SK-N-SH (cell line): ENCODE data around the gene RAB30. TPM values are rescaled to one million over a fixed set of nuclear protein-coding genes. Genes with fewer than 3 reads are reported as not detected.

Experiments
- CTCF ChIA-PET: fragments of 300-600, 350-600 bp; formaldehyde crosslinking; extraction: SDS; loops from one replicate; lab custom pipeline; 2021; lab: Yijun Ruan, JAX
- POLR2A ChIA-PET: fragments of 350-600 bp; sonication (Branson Sonifier 250); formaldehyde crosslinking; extraction: SDS; loops from one replicate; lab custom pipeline; 2020; ENCODE audit warnings: antibody characterized with exemption, inconsistent platforms; lab: Yijun Ruan, JAX
- DNase-seq: peaks from one replicate; pipeline ENCODE4 v3.0.0; 2012
- H2AFZ ChIP-seq: fragments of 200-600 bp; sonication (generic); 2 replicates; pipeline ENCODE4 v1.8.1; 2016; ENCODE audit warnings: antibody characterized with exemption, mild to moderate bottlenecking, low read depth
- H3F3A ChIP-seq: fragments of 200-600 bp; sonication (generic); replicated peaks from 2 replicates; pipeline ENCODE3; 2016; ENCODE audit warnings: antibody characterized with exemption, mild to moderate bottlenecking; ENCODE audit not compliant: insufficient read depth
- H3K27ac ChIP-seq, 2 experiments: fragments of 200-500 bp in 1 of 2; fragments of 200-600 bp in 1 of 2; sonication (Bioruptor generic) in 1 of 2; sonication (generic), shearing (Covaris generic) in 1 of 2; 2 replicates each; pipeline versions ENCODE4 v1.5.1 to v1.6.1; 2014 to 2016; ENCODE audit warnings: low read depth in 2 of 2, inconsistent platforms in 1 of 2, low read length in 1 of 2, mild to moderate bottlenecking in 1 of 2, mixed read lengths in 1 of 2
- H3K27me3 ChIP-seq: fragments of 200-600 bp; sonication (generic), shearing (Covaris generic); 2 replicates; pipeline ENCODE4 v1.6.1; 2016; ENCODE audit warnings: mixed run types; ENCODE audit not compliant: insufficient read depth
- H3K36me3 ChIP-seq, 2 experiments: fragments of 200-500 bp in 1 of 2; fragments of 200-600 bp in 1 of 2; sonication (Bioruptor generic) in 1 of 2; sonication (generic) in 1 of 2; replicated peaks in 1 of 2; 2 replicates each; pipeline versions ENCODE3 to v1.5.1; 2014 to 2016; ENCODE audit warnings: low read length in 1 of 2, mild to moderate bottlenecking in 1 of 2; ENCODE audit not compliant: insufficient read depth in 2 of 2, control insufficient read depth in 1 of 2
- H3K4me1 ChIP-seq, 2 experiments: fragments of 200-500 bp in 1 of 2; fragments of 200-600 bp in 1 of 2; sonication (Bioruptor generic) in 1 of 2; sonication (generic), shearing (Covaris generic) in 1 of 2; 2 replicates each; pipeline versions ENCODE4 v1.5.1 to v1.6.1; 2014 to 2016; ENCODE audit warnings: low read depth in 1 of 2, low read length in 1 of 2, mixed run types in 1 of 2; ENCODE audit not compliant: insufficient read depth in 2 of 2, control insufficient read depth in 1 of 2
- H3K4me2 ChIP-seq: fragments of 200-600 bp; sonication (generic), shearing (Covaris generic); 2 replicates; pipeline ENCODE4 v1.6.1; 2017; ENCODE audit warnings: mixed run types
- H3K4me3 ChIP-seq, 2 experiments: fragments of 200-500 bp in 1 of 2; fragments of 200-600 bp in 1 of 2; sonication (Bioruptor generic) in 1 of 2; sonication (generic), shearing (Covaris generic) in 1 of 2; 2 replicates each; pipeline versions ENCODE4 v1.5.1 to v1.8.1; 2014 to 2016; ENCODE audit warnings: low read depth in 2 of 2, inconsistent platforms in 1 of 2, low read length in 1 of 2, mild to moderate bottlenecking in 1 of 2, mixed read lengths in 1 of 2, moderate library complexity in 1 of 2
- H3K79me2 ChIP-seq: fragments of 200-600 bp; sonication (generic); 2 replicates; pipeline ENCODE4 v1.8.1; 2017; ENCODE audit warnings: mild to moderate bottlenecking; ENCODE audit not compliant: insufficient read depth
- H3K9ac ChIP-seq: fragments of 200-600 bp; sonication (generic); 2 replicates; pipeline ENCODE4 v1.6.1; 2017; ENCODE audit warnings: mixed run types
- H3K9me2 ChIP-seq: fragments of 200-600 bp; sonication (generic); 2 replicates; pipeline ENCODE4 v1.6.1; 2017; ENCODE audit warnings: mixed run types
- H3K9me3 ChIP-seq: fragments of 200-600 bp; sonication (generic); 2 replicates; pipeline ENCODE4 v1.6.1; 2017; ENCODE audit warnings: mixed run types, mild to moderate bottlenecking, moderate library complexity
- H4K20me1 ChIP-seq: fragments of 200-600 bp; sonication (generic); 2 replicates; pipeline ENCODE4 v1.6.1; 2017; ENCODE audit warnings: mild to moderate bottlenecking, mixed run types; ENCODE audit not compliant: insufficient read depth
- CHD2 ChIP-seq: fragments of 150-350 bp; IDR thresholded peaks from 2 replicates; pipeline ENCODE4 v1.6.1; 2018; ENCODE audit warnings: low read length; ENCODE audit not compliant: partially characterized antibody
- ELF1 ChIP-seq: IDR thresholded peaks from 2 replicates; pipeline ENCODE4 v1.4.0; 2012
- EZH2phosphoT487 ChIP-seq: fragments of 200-600 bp; sonication (generic); IDR thresholded peaks from 2 replicates; pipeline ENCODE4 v1.6.1; 2017; ENCODE audit warnings: low read depth, mixed run types, mild to moderate bottlenecking, antibody characterized with exemption, moderate library complexity, borderline replicate concordance
- FOSL2 ChIP-seq: IDR thresholded peaks from 2 replicates; pipeline ENCODE4 v1.4.0; 2012; ENCODE audit warnings: low read depth, mild to moderate bottlenecking, moderate library complexity, borderline replicate concordance
- FOXM1 ChIP-seq: IDR thresholded peaks from 2 replicates; pipeline ENCODE4 v1.4.0; 2012; ENCODE audit warnings: low read depth, mild to moderate bottlenecking
- GABPA ChIP-seq: IDR thresholded peaks from 2 replicates; pipeline ENCODE4 v1.4.0; 2012; ENCODE audit warnings: low read depth, mild to moderate bottlenecking
- GATA2 ChIP-seq: sonication (generic); formaldehyde crosslinking; IDR thresholded peaks from 2 replicates; pipeline ENCODE4 v1.5.0; 2020; ENCODE audit warnings: mild to moderate bottlenecking, missing genetic modification reagents
- JUND ChIP-seq: IDR thresholded peaks from 2 replicates; pipeline ENCODE4 v1.4.0; 2012
- MEF2A ChIP-seq: IDR thresholded peaks from 2 replicates; pipeline ENCODE4 v1.4.0; 2012; ENCODE audit warnings: low read depth, borderline replicate concordance
- MXI1 ChIP-seq: IDR thresholded peaks from 2 replicates; pipeline ENCODE4 v1.6.1; 2012; ENCODE audit warnings: mild to moderate bottlenecking, low read depth, low read length, improper control_type of control experiment
- NRF1 ChIP-seq: IDR thresholded peaks from 2 replicates; pipeline ENCODE4 v1.6.1; 2012; ENCODE audit warnings: low read depth, mild to moderate bottlenecking, low read length
- RAD21 ChIP-seq: IDR thresholded peaks from 2 replicates; pipeline ENCODE4 v1.6.1; 2012; ENCODE audit warnings: mild to moderate bottlenecking, low read length
- RCOR1 ChIP-seq: fragments of 150-350 bp; IDR thresholded peaks from 2 replicates; pipeline ENCODE4 v1.6.1; 2017; ENCODE audit warnings: antibody characterized with exemption, low read length
- RXRA ChIP-seq: IDR thresholded peaks from 2 replicates; pipeline ENCODE4 v1.4.0; 2012; ENCODE audit warnings: low read depth, mild to moderate bottlenecking, borderline replicate concordance
- SIN3A ChIP-seq: IDR thresholded peaks from 2 replicates; pipeline ENCODE4 v1.6.1; 2012; ENCODE audit warnings: low read depth, mild to moderate bottlenecking, low read length, moderate library complexity, borderline replicate concordance
- SMC3 ChIP-seq: IDR thresholded peaks from 2 replicates; pipeline ENCODE4 v1.6.1; 2012; ENCODE audit warnings: low read depth, low read length, improper control_type of control experiment
- TAF1 ChIP-seq: IDR thresholded peaks from 2 replicates; pipeline ENCODE4 v1.6.1; 2012; ENCODE audit warnings: low read depth, mild to moderate bottlenecking, low read length, moderate library complexity, borderline replicate concordance
- TCF12 ChIP-seq: IDR thresholded peaks from 2 replicates; pipeline ENCODE4 v1.4.0; 2012
- TEAD4 ChIP-seq: IDR thresholded peaks from 2 replicates; pipeline ENCODE4 v1.4.0; 2012; ENCODE audit warnings: mild to moderate bottlenecking, borderline replicate concordance; ENCODE audit not compliant: insufficient read depth
- YY1 ChIP-seq: IDR thresholded peaks from 2 replicates; pipeline ENCODE4 v1.4.0; 2012; ENCODE audit warnings: low read depth, mild to moderate bottlenecking
- WGBS: methylation state at CpG from one replicate; pipeline ENCODE4 v1.1.6; 2017; ENCODE audit warnings: low lambda C conversion rate; 5-methylcytosine and 5-hydroxymethylcytosine counted together
- polyA plus RNA-seq, 3 experiments: library from polyadenylated mRNA; depleted of rRNA; stranded (reverse); fragments of >200 nt; gene quantifications; 2 replicates each; pipeline ENCODE4 v1.2.3, GENCODE V29; 2012
- TF ChIP-seq, protein P1 (sequence below): IDR thresholded peaks from 2 replicates; pipeline ENCODE4 v1.4.0; 2012; ENCODE audit warnings: low read depth, borderline replicate concordance
- TF ChIP-seq, protein P2 (sequence below): IDR thresholded peaks from 2 replicates; pipeline ENCODE4 v1.4.0; 2012; ENCODE audit warnings: low read depth, borderline replicate concordance
- TF ChIP-seq, protein P3 (sequence below): fragments of 150-350 bp; IDR thresholded peaks from 2 replicates; pipeline ENCODE4 v1.6.1; 2016; ENCODE audit warnings: mild to moderate bottlenecking, low read depth, low read length
- TF ChIP-seq, protein P4 (sequence below): IDR thresholded peaks from 2 replicates; pipeline ENCODE4; 2012
- TF ChIP-seq, protein P5 (sequence below): IDR thresholded peaks from 2 replicates; pipeline ENCODE4 v1.4.0; 2012; ENCODE audit warnings: low read depth
- TF ChIP-seq, protein P6 (sequence below): IDR thresholded peaks from 2 replicates; pipeline ENCODE4 v1.6.1; 2012; ENCODE audit warnings: mild to moderate bottlenecking, low read depth, low read length, moderate library complexity

The RAB30 gene
- polyA plus RNA-seq, 1 of the 3 experiments (the other 2 are of a cell fraction), result 3.3 TPM

DNA sequence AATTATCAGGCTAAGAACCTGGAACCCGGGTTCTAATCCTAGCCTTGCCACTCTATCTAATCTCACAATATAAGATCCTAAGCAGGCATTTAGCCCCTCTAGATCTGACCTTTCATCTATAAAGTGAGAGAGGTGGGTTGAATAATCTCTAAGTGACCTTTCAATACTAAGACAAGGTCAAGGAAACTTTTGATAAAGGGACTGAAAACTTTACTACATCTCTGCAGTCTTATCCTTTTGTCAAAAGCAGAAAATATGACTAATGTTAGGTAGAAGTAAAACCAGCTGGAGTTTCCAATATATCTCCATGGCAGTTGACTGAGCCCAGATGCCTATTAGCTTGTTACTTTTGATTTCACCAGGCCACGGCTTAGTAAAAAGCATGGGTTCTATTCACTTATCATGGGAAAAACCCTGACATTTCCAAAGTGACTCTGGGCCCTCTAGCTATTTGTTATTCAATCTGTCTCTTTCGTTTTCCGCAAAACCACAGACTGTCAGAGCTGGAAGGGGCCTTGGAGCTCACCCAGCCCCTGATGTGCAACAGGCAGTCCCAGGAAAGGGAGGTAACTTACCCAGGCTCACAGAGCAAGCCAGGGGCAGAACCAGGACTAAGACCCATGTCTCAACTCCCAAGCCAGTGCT, 75.8 kb downstream of the RAB30 start:
- Histone ChIP-seq H4K20me1 (no peaks in the 10 kb centered on the region), H3K4me1 (peaks cover 5 to 20% of the 10 kb centered on the region in 2 experiments), H3K79me2 (no peaks in the 10 kb centered on the region), H2AFZ (no peak overlapping the region), H3K4me3 (no peak overlapping the region), H3F3A (peaks cover 3% of the 10 kb centered on the region), H3K9ac (no peak overlapping the region), H3K9me2 (no peaks in the 10 kb centered on the region), H3K27ac (peak overlapping the region; percentile 50 to 68; a peak in 3 of 4 replicates), H3K36me3 (peaks cover 0 to 8% of the 10 kb centered on the region in 2 experiments), H3K27me3 (no peaks in the 10 kb centered on the region), H3K4me2 (peak overlapping the region; percentile 37; the same call in 1 of the 2 replicates), H3K9me3 (no peaks in the 10 kb centered on the region)
- 53% methylated on average over 4 of the region's 4 CpGs for WGBS
- ChIA-PET CTCF (interaction anchor here (0.8 kb wide), 1 partner anchor 129 kb away, joined by 3 read pairs; no protein-coding TSS in a partner anchor), POLR2A (no interaction called here)
- no peak for DNase-seq
- no peak for TF ChIP-seq CHD2
- TF ChIP-seq RXRA, result 0 out of 2 replicates have a peak, but pooled peaks have one; percentile 36
- TF ChIP-seq, protein P1, sequence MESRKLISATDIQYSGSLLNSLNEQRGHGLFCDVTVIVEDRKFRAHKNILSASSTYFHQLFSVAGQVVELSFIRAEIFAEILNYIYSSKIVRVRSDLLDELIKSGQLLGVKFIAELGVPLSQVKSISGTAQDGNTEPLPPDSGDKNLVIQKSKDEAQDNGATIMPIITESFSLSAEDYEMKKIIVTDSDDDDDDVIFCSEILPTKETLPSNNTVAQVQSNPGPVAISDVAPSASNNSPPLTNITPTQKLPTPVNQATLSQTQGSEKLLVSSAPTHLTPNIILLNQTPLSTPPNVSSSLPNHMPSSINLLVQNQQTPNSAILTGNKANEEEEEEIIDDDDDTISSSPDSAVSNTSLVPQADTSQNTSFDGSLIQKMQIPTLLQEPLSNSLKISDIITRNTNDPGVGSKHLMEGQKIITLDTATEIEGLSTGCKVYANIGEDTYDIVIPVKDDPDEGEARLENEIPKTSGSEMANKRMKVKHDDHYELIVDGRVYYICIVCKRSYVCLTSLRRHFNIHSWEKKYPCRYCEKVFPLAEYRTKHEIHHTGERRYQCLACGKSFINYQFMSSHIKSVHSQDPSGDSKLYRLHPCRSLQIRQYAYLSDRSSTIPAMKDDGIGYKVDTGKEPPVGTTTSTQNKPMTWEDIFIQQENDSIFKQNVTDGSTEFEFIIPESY, result no peak
- no peak for TF ChIP-seq FOXM1
- TF ChIP-seq, protein P2, sequence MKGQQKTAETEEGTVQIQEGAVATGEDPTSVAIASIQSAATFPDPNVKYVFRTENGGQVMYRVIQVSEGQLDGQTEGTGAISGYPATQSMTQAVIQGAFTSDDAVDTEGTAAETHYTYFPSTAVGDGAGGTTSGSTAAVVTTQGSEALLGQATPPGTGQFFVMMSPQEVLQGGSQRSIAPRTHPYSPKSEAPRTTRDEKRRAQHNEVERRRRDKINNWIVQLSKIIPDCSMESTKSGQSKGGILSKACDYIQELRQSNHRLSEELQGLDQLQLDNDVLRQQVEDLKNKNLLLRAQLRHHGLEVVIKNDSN, result no peak
- TF ChIP-seq, protein P3, sequence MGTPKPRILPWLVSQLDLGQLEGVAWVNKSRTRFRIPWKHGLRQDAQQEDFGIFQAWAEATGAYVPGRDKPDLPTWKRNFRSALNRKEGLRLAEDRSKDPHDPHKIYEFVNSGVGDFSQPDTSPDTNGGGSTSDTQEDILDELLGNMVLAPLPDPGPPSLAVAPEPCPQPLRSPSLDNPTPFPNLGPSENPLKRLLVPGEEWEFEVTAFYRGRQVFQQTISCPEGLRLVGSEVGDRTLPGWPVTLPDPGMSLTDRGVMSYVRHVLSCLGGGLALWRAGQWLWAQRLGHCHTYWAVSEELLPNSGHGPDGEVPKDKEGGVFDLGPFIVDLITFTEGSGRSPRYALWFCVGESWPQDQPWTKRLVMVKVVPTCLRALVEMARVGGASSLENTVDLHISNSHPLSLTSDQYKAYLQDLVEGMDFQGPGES, result no peak
- TF ChIP-seq TAF1, result no peak
- no peak for TF ChIP-seq MXI1
- peak; percentile 93 for TF ChIP-seq TCF12
- TF ChIP-seq, protein P4, sequence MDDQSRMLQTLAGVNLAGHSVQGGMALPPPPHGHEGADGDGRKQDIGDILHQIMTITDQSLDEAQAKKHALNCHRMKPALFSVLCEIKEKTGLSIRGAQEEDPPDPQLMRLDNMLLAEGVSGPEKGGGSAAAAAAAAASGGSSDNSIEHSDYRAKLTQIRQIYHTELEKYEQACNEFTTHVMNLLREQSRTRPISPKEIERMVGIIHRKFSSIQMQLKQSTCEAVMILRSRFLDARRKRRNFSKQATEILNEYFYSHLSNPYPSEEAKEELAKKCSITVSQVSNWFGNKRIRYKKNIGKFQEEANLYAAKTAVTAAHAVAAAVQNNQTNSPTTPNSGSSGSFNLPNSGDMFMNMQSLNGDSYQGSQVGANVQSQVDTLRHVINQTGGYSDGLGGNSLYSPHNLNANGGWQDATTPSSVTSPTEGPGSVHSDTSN, result peak; percentile 92
- TF ChIP-seq, protein P5, sequence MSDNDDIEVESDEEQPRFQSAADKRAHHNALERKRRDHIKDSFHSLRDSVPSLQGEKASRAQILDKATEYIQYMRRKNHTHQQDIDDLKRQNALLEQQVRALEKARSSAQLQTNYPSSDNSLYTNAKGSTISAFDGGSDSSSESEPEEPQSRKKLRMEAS, result 0 out of 2 replicates have a peak, but pooled peaks have one; percentile 10
- TF ChIP-seq TEAD4, result peak; percentile 64; the same call in 1 of the 2 replicates
- TF ChIP-seq MEF2A, result no peak
- no peak for TF ChIP-seq NRF1
- no peak for TF ChIP-seq SMC3
- peak; percentile 50; the same call in 1 of the 2 replicates for TF ChIP-seq JUND
- no peak for TF ChIP-seq RCOR1
- no peak for TF ChIP-seq EZH2phosphoT487
- TF ChIP-seq GATA2 (CRISPR knock-in tag), result no peak
- TF ChIP-seq GABPA, result no peak
- no peak for TF ChIP-seq ELF1
- TF ChIP-seq YY1, result no peak
- TF ChIP-seq, protein P6, sequence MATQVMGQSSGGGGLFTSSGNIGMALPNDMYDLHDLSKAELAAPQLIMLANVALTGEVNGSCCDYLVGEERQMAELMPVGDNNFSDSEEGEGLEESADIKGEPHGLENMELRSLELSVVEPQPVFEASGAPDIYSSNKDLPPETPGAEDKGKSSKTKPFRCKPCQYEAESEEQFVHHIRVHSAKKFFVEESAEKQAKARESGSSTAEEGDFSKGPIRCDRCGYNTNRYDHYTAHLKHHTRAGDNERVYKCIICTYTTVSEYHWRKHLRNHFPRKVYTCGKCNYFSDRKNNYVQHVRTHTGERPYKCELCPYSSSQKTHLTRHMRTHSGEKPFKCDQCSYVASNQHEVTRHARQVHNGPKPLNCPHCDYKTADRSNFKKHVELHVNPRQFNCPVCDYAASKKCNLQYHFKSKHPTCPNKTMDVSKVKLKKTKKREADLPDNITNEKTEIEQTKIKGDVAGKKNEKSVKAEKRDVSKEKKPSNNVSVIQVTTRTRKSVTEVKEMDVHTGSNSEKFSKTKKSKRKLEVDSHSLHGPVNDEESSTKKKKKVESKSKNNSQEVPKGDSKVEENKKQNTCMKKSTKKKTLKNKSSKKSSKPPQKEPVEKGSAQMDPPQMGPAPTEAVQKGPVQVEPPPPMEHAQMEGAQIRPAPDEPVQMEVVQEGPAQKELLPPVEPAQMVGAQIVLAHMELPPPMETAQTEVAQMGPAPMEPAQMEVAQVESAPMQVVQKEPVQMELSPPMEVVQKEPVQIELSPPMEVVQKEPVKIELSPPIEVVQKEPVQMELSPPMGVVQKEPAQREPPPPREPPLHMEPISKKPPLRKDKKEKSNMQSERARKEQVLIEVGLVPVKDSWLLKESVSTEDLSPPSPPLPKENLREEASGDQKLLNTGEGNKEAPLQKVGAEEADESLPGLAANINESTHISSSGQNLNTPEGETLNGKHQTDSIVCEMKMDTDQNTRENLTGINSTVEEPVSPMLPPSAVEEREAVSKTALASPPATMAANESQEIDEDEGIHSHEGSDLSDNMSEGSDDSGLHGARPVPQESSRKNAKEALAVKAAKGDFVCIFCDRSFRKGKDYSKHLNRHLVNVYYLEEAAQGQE, result no peak
- no peak for TF ChIP-seq RAD21
- TF ChIP-seq FOSL2, result no peak
- no peak for TF ChIP-seq SIN3A
